Chondrocyte (in vitro differentiated cells): ENCODE data around the gene SERP2. TPM values are rescaled to one million over a fixed set of nuclear protein-coding genes. Genes with fewer than 3 reads are reported as not detected.

Experiments
- DNase-seq: peaks from one replicate; pipeline ENCODE4 v3.0.0; 2021; ENCODE audit warnings: mixed read lengths, low spot score
- H3K27ac Mint-ChIP-seq: one replicate; pipeline ENCODE4 v1.8.0; 2021; ENCODE audit warnings: mild to moderate bottlenecking, moderate library complexity, mixed read lengths; ENCODE audit not compliant: unreplicated experiment
- H3K27me3 Mint-ChIP-seq: 2 replicates; pipeline ENCODE4 v1.8.0; 2021; ENCODE audit warnings: low read depth, mixed read lengths
- H3K36me3 Mint-ChIP-seq: 2 replicates; pipeline ENCODE4 v1.8.0; 2021; ENCODE audit warnings: low read depth, mixed read lengths
- H3K4me1 Mint-ChIP-seq: 2 replicates; pipeline ENCODE4 v1.8.0; 2021; ENCODE audit warnings: low read depth, mild to moderate bottlenecking, mixed read lengths
- H3K4me3 Mint-ChIP-seq: one replicate; pipeline ENCODE4 v1.8.0; 2021; ENCODE audit warnings: mild to moderate bottlenecking, moderate library complexity, mixed read lengths; ENCODE audit not compliant: unreplicated experiment
- H3K9me3 Mint-ChIP-seq: 2 replicates; pipeline ENCODE4 v1.8.0; 2021; ENCODE audit warnings: low read depth, mixed read lengths
- CTCF ChIP-seq: fragments of 200-600 bp; sonication (generic); IDR thresholded peaks from 2 replicates; pipeline ENCODE4 v1.5.0; 2021; ENCODE audit warnings: antibody characterized with exemption, mild to moderate bottlenecking, moderate library complexity
- total RNA-seq: library from RNA; stranded (reverse); gene quantifications from 3 replicates; pipeline ENCODE4 v1.2.1, GENCODE V29; 2021

Gene SERP2
- total RNA-seq, 1 donor from 2014 or later: 6.7 TPM

- H3K27me3 Mint-ChIP-seq: no peaks in the 10 kb centered on the region
- peak overlapping the region; percentile 81 for H3K27ac Mint-ChIP-seq
These were observed 41.4 kb upstream of the SERP2 start for GRCh38 chr13:44331912-44332851.

GRCh38 chr13:44333950-44334655, 39.5 kb upstream of the SERP2 start:
- no peaks in the 10 kb centered on the region for H3K27me3 Mint-ChIP-seq
- no peak overlapping the region for H3K27ac Mint-ChIP-seq
- no peaks in the 10 kb centered on the region for H3K36me3 Mint-ChIP-seq
- H3K4me3 Mint-ChIP-seq: no peak overlapping the region
- H3K4me1 Mint-ChIP-seq: peaks cover 26% of the 10 kb centered on the region
- no peak for DNase-seq
- peaks cover 8% of the 10 kb centered on the region for H3K9me3 Mint-ChIP-seq
- TF ChIP-seq CTCF: no peak

More at GRCh38 chr13:44331912-44332851, 41.4 kb upstream of the SERP2 start:
- no peak for DNase-seq
- Mint-ChIP-seq H3K4me1 (peaks cover 26% of the 10 kb centered on the region), H3K4me3 (peak overlapping the region; percentile 14), H3K36me3 (no peaks in the 10 kb centered on the region), H3K9me3 (peaks cover 8% of the 10 kb centered on the region)
- TF ChIP-seq CTCF: no peak

GRCh38 chr13:44334751-44335150, 38.9 kb upstream of the SERP2 start:
- no peaks in the 10 kb centered on the region for H3K27me3 Mint-ChIP-seq
- no peak for TF ChIP-seq CTCF
- no peaks in the 10 kb centered on the region for H3K36me3 Mint-ChIP-seq
- no peak overlapping the region for H3K27ac Mint-ChIP-seq
- no peak for DNase-seq
- no peak overlapping the region for H3K4me3 Mint-ChIP-seq
- peaks cover 26% of the 10 kb centered on the region for H3K4me1 Mint-ChIP-seq
- peaks cover 10% of the 10 kb centered on the region for H3K9me3 Mint-ChIP-seq

- no peak overlapping the region for H3K27ac Mint-ChIP-seq
- H3K4me3 Mint-ChIP-seq: no peak overlapping the region
- H3K9me3 Mint-ChIP-seq: peaks cover 16% of the 10 kb centered on the region
- H3K27me3 Mint-ChIP-seq: no peaks in the 10 kb centered on the region
- DNase-seq: no peak
- no peaks in the 10 kb centered on the region for H3K36me3 Mint-ChIP-seq
- peaks cover 12% of the 10 kb centered on the region for H3K4me1 Mint-ChIP-seq
- TF ChIP-seq CTCF: no peak
These were observed 36.7 kb upstream of the SERP2 start for GRCh38 chr13:44336934-44337333.

- H3K27ac Mint-ChIP-seq: no peak overlapping the region
- no peaks in the 10 kb centered on the region for H3K36me3 Mint-ChIP-seq
- H3K27me3 Mint-ChIP-seq: no peaks in the 10 kb centered on the region
- peaks cover 5% of the 10 kb centered on the region for H3K4me1 Mint-ChIP-seq
- peaks cover 16% of the 10 kb centered on the region for H3K9me3 Mint-ChIP-seq
- TF ChIP-seq CTCF: no peak
- H3K4me3 Mint-ChIP-seq: no peak overlapping the region
- DNase-seq: no peak
These were observed 36.0 kb upstream of the SERP2 start for GRCh38 chr13:44337581-44337980.
